C4-2B (cell line): ENCODE measurements around the gene SLC25A52.

ENCODE experiments used
- H3K27ac ChIP-seq: fragments of 450-650 bp; 2 replicates; pipeline ENCODE4 v1.5.1; 2017
- ZFX ChIP-seq: fragments of 450-650 bp; IDR thresholded peaks from 2 replicates; pipeline ENCODE4 v1.6.1; 2017
- TF ChIP-seq, protein P1 (sequence below): fragments of 450-650 bp; conservative IDR thresholded peaks from 2 replicates; pipeline ENCODE4 v1.5.1; 2017; ENCODE audit warnings: mild to moderate bottlenecking

Gene SLC25A52

DNA sequence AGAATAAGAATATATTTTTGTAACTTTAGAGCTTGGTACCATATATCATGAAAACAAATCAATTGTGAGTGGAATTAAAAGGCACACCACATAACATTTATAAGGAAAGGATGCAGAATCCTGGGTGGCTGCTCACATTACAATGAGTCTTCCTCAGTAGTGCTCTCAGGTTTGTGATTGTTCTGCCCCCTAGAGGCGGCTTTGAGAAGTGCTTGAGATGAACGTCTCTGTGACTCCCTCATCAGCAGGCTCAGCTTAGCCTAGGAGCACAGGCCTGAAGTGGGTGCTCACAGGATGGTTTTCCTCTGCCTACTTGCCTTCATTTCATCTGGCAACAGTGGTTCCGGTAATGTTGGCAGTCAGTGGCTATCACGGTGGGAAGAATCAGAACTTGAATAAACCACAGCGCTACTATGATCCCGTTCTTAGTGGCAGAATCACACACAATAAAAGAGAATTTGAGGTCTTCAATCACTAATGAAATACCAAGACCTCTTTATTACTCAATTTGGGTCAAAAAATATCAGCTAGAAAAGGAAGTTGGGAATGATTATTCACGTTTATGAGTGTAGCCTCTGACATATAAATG, 38.2 kb downstream of the SLC25A52 start:
- TF ChIP-seq ZFX, result no peak
- TF ChIP-seq, protein P1, sequence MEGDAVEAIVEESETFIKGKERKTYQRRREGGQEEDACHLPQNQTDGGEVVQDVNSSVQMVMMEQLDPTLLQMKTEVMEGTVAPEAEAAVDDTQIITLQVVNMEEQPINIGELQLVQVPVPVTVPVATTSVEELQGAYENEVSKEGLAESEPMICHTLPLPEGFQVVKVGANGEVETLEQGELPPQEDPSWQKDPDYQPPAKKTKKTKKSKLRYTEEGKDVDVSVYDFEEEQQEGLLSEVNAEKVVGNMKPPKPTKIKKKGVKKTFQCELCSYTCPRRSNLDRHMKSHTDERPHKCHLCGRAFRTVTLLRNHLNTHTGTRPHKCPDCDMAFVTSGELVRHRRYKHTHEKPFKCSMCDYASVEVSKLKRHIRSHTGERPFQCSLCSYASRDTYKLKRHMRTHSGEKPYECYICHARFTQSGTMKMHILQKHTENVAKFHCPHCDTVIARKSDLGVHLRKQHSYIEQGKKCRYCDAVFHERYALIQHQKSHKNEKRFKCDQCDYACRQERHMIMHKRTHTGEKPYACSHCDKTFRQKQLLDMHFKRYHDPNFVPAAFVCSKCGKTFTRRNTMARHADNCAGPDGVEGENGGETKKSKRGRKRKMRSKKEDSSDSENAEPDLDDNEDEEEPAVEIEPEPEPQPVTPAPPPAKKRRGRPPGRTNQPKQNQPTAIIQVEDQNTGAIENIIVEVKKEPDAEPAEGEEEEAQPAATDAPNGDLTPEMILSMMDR, result peak; percentile 87

GRCh38 chr18:31721601-31722000, 39.1 kb downstream of the SLC25A52 start:
- no peak overlapping the region for H3K27ac ChIP-seq
- TF ChIP-seq, protein P1, result no peak
- no peak for TF ChIP-seq ZFX

More for the DNA sequence above, 38.2 kb downstream of the SLC25A52 start:
- no peak overlapping the region for H3K27ac ChIP-seq

- no peak overlapping the region for H3K27ac ChIP-seq
- no peak for TF ChIP-seq ZFX
- TF ChIP-seq, protein P1, result no peak
These were observed 39.8 kb downstream of the SLC25A52 start for GRCh38 chr18:31720867-31721266.

GRCh38 chr18:31719363-31720006, 41.2 kb downstream of the SLC25A52 start:
- no peak for TF ChIP-seq ZFX
- H3K27ac ChIP-seq, result no peak overlapping the region

- no peak for TF ChIP-seq ZFX
- TF ChIP-seq, protein P1, result no peak
- H3K27ac ChIP-seq, result no peak overlapping the region
These were observed 42.3 kb downstream of the SLC25A52 start for GRCh38 chr18:31718386-31718785.

DNA sequence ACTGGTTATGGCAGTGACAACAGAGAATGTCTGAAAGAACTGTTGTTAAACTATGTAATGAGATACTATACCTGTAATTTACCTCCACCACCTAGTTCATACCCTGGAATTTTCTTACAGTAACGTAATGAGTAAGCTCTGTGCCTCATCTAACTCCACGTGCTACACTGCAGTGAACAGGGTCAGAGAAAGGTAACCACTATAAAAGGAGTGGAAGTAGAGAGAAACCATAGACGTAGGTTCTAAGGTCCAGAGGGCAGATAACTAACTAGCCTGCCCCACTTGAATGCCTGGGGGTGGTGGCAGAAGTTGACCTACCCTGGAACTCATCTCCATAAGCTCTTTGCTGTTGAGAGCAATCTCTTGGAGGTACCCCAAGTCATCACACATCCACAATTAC, 44.3 kb downstream of the SLC25A52 start:
- H3K27ac ChIP-seq, result no peak overlapping the region
- TF ChIP-seq, protein P1, result no peak
- TF ChIP-seq ZFX, result no peak

DNA sequence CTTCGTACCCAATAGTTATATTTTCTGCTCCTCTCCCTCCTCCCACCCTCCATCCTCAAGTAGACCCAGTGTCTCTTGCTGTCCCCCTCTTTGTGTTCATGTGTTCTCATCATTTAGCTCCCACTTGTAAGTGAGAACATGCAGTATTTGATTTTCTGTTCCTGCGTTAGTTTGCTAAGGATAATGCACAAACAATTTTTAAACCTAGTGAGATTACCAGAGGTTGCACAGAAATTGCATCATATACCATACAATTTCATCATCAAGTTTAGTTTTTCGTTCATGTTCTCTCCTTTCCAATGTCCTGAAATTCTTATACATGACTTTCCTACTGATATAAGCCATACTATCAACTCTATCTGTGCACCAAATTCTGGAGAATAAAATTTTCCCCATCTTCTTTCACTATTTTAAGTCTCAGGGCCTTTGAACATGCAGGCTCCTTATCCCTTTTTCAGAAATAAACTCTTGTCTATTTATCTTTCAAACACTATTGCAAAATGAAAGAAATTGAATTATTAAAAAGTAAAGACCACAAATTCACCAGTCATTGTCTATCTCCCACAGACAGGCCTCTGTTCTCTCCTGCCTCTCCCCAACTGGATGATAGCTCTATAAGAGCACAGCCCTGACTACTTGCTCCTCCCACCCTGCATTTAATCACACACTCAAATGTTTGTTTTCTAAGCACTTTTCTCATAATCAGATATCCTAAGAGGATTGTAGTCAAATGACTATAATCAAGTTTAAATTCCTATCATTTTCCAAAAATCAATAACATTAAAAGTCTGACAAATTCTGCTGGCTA, 49.1 kb downstream of the SLC25A52 start:
- TF ChIP-seq, protein P1, result no peak
- no peak for TF ChIP-seq ZFX
- no peak overlapping the region for H3K27ac ChIP-seq
